Adipose tissue (tissue), 3 donors: ENCODE measurements around the gene NAPEPLD. TPM values are rescaled to one million over a fixed set of nuclear protein-coding genes. Genes with fewer than 3 reads are reported as not detected.
"Not testable (repeated sequence)": the region's sequence is repeated elsewhere in the genome, so short reads cannot be mapped to it uniquely, and the experiment has no call there.

Experiments
- H3K27ac ChIP-seq: one replicate; pipeline ENCODE4 v1.5.1; 2013; ENCODE audit warnings: low read depth, low read length
- WGBS, 3 donors: extraction: QIAGEN DNeasy Blood & Tissue Kit; methylation state at CpG; one replicate each; pipeline ENCODE4 v1.1.7; 2013; 5-methylcytosine and 5-hydroxymethylcytosine counted together
- polyA plus RNA-seq, 3 donors: library from polyadenylated mRNA; stranded (reverse); fragments of 200-250 nt; gene quantifications; one replicate each; pipeline ENCODE4 v1.2.3, GENCODE V29; 2013
- donor health status: healthy with polysubstance abuse.
- donor health status: Bipolar disorder and iron deficiency.
- donor health status: healthy.

NAPEPLD gene
- polyA plus RNA-seq, 3 donors, result 2.2 to 5.1 (median 2.6) TPM

GRCh38 chr7:103119791-103120291, 29.1 kb downstream of the NAPEPLD start:
- H3K27ac ChIP-seq, result no peak overlapping the region
- WGBS, 3 donors, result 96 to 97% (median 96%) methylated on average over 11 of the region's 11 CpGs

GRCh38 chr7:103117465-103117864, 31.4 kb downstream of the NAPEPLD start:
- WGBS, 3 donors, result 94 to 100% (median 97%) methylated on average over 2 of the region's 2 CpGs
- H3K27ac ChIP-seq, result no peak overlapping the region

GRCh38 chr7:103116991-103117390, 31.9 kb downstream of the NAPEPLD start:
- no peak overlapping the region for H3K27ac ChIP-seq

- H3K27ac ChIP-seq, result no peak overlapping the region
- WGBS, 3 donors, result 40 to 100% (median 97%) methylated on average over 1 of the region's 1 CpG
Observed at GRCh38 chr7:103116511-103116910, 32.4 kb downstream of the NAPEPLD start.

DNA sequence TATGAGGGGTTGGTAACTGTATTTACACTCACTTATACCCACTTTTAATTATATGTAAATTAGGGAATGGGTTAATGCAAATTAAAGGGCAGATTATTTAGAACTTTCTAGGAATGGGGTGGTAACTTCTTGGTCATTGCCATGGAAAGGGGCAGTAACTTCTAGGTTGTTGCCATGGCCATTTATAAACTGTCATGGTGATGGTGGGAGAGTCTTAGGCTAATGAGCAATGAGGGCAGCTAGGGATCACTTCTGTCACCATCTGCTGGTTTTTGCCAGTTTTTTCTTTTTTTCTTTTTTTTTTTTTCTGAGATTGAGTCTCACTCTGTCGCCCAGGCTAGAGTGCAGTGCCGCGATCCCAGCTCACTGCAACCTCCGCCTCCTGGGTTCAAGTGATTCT, 33.1 kb downstream of the NAPEPLD start:
- 94 to 97% (median 94%) methylated on average over 4 of the region's 4 CpGs for WGBS, 3 donors
- no peak overlapping the region for H3K27ac ChIP-seq

GRCh38 chr7:103114576-103115008, 34.3 kb downstream of the NAPEPLD start:
- no peak overlapping the region for H3K27ac ChIP-seq
- WGBS, 3 donors, result 92 to 100% (median 97%) methylated on average over 1 of the region's 1 CpG

DNA sequence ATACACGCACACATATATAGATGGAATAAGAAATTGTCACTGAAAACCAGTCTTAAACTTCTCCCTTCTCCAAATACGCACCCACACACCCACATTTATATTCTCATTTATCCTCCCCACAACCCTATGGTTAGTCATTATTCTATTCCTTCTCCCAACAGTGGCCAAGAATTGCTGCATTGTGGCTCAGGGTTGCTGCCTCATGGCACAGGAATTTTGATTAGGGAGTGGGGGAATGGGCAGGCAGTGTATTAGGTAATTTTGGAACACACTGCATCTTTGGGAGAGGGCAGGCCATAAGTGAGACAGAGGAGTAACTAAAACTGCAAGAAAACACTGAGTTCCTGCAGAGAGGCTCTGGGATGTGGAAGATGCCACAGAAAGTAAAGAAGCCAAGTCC, 35.7 kb downstream of the NAPEPLD start:
- no peak overlapping the region for H3K27ac ChIP-seq
- WGBS, 3 donors, result 92 to 94% (median 92%) methylated on average over 2 of the region's 2 CpGs

- 40 to 74% (median 70%) methylated on average over 6 of the region's 6 CpGs for whole genome bisulfite sequencing, 3 donors
- not testable (repeated sequence) for H3K27ac ChIP-seq
Observed at GRCh38 chr7:103106703-103107070, 42.2 kb downstream of the NAPEPLD start.

DNA sequence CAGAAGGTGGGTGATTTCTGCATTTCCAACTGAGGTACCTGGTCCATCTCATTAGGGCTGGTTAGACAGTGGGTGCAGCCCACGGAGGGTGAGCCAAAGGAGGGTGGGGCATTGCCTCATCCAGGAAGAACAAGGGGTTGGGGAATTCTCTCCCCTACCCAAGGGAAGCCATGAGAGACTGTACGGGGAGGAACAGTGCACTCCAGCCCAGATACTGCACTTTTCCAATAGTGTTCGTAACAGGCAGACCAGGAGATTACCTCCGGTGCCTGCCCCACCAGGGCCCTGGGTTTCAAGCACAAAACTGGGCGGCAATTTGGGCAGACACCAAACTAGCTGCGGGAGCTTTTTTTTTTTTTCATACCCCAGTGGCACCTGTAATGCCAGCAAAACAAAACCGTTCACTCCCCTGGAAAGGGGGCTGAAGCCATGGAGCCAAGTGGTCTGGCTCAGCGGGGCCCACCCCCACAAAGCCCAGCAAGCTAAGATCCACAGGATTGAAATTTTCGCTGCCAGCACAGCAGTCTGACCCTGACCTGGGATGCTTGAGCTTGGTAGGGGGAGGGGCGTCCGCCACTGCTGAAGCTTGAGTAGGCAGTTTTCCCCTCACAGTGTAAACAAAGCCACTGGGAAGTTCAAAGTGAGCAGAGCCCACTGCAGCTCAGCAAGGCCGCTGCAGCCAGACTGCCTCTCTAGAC, 42.7 kb downstream of the NAPEPLD start:
- H3K27ac ChIP-seq, result no peak overlapping the region
- WGBS, 3 donors, result 53 to 77% (median 72%) methylated on average over 12 of the region's 12 CpGs

- no peak overlapping the region for H3K27ac ChIP-seq
- WGBS, 3 donors, result 42 to 59% (median 45%) methylated on average over 2 of the region's 2 CpGs
Observed at GRCh38 chr7:103101543-103101942, 47.4 kb downstream of the NAPEPLD start.

DNA sequence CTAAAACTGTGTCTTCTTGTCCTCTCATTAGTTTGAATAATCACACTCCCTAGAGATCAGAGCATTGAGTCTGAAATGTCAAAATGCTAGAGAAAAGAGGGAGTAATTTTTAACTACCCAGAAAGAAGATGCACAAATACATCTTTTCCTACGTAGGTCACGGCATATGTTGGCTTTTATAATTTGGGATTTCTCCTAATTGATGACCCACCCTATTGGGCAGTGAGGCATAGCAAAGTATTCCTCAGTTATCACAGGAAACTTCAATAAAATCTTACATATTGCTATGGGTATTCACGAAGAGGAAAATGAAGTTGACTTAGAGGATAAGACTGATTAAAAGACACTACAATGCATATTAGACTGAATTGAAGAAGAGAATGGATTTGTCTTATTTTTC, 48.6 kb downstream of the NAPEPLD start:
- no peak overlapping the region for H3K27ac ChIP-seq
- 62 to 82% (median 65%) methylated on average over 3 of the region's 3 CpGs for WGBS, 3 donors

DNA sequence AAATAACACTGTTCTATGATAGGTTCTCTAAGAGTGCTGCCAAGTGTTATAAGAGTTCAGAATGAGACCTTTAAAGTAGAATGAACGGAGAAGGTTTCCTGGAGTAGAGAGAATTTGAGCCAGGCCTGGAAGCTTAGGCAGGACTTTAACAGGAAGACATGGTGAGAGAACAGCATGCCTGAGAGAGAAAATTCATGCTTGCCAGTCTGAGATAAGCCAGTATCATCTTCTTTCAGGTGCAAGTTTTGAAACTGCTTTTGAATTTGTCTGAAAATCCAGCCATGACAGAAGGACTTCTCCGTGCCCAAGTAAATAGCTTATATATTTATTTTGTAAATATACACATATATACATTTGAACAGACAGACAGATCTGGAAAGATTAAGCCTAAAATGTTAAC, 51.9 kb downstream of the NAPEPLD start:
- H3K27ac ChIP-seq, result no peak overlapping the region
- WGBS, 3 donors, result 92 to 97% (median 93%) methylated on average over 2 of the region's 2 CpGs

GRCh38 chr7:103095558-103095957, 53.3 kb downstream of the NAPEPLD start:
- not testable (repeated sequence) for H3K27ac ChIP-seq
- 95 to 100% (median 99%) methylated on average over 2 of the region's 2 CpGs for WGBS, 3 donors

DNA sequence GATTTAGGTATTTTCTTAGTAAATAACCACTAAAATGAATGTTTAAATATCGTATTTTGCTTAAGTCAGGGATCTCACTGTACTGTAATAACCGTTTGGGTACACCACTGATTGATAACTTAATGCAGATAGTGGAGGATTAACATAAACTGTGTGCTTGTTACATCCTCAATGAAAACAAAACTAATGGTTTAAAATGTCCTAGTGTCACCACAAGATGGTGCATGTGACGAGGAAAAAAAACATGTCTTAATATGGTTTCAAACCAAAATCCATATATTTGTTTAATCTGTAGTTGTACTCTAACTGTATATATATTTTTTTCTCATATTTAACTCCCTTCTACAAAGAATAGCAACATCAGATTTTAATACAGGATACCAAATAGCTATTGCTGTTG, 54.8 kb downstream of the NAPEPLD start:
- H3K27ac ChIP-seq, result no peak overlapping the region
- WGBS, 3 donors, result 48 to 55% (median 49%) methylated on average over 3 of the region's 3 CpGs

- 48 to 52% (median 48%) methylated on average over 1 of the region's 1 CpG for WGBS, 3 donors
- H3K27ac ChIP-seq, result no peak overlapping the region
Observed at GRCh38 chr7:103093429-103093828, 55.5 kb downstream of the NAPEPLD start.

DNA sequence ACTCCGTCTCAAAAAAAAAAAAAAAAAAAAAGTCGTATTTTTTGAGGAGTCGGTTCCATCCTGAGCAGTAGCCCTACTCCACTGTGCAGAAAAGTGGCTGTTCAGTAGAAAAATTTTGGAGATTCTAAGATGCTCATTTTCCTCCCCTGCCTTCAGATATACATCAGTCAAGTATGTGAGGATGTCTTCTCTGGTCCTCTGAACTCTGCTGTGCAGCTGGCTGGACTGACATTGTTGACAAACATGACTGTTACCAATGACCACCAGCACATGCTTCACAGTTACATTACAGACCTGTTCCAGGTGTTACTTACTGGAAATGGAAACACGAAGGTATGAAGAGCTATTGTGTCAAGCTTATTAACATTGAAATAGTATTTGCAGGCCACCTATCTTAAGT, 56.6 kb downstream of the NAPEPLD start:
- 63 to 81% (median 68%) methylated on average over 4 of the region's 4 CpGs for WGBS, 3 donors
- H3K27ac ChIP-seq, result not testable (repeated sequence)

DNA sequence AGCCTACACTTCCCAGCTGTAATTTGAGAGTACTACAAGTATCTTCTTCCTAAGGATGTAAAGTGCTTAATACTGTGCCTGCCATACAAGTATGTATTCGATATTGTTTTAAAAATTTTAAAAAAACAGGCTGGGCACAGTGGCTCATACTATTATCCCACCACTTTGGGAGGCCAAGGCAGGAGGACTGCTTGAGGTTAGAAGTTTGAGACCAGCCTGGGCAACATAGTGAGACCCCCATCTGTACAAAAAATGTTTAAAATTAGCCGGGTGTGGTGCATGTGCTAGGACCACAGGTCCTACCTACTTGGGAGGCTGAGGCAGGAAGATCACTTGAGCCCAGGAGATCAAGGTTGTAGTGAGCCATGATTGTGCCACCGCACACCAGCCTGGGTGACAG, 65.7 kb downstream of the NAPEPLD start:
- no peak overlapping the region for H3K27ac ChIP-seq
- 84 to 97% (median 95%) methylated on average over 3 of the region's 3 CpGs for WGBS, 3 donors

DNA sequence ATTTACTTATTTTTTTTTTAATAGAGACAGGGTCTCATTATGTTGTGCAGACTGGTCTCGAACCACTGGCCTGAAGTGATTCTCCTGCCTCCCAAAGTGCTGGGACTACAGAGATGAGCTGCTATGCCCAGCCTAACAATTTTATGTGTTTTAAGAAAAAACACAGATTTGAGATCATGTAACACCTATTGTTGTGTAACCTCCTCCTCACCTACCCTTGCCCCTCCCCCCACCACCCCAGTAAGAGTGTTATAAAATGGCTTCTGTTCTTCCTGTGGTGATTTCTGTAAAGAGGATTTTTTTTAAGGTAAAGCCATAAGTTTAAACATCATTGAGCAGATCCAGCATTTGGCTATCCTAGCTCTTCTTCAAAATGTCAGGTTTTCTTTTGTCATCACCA, 66.4 kb downstream of the NAPEPLD start:
- no peak overlapping the region for H3K27ac ChIP-seq
- WGBS, 3 donors, result 97 to 100% (median 100%) methylated on average over 1 of the region's 1 CpG

DNA sequence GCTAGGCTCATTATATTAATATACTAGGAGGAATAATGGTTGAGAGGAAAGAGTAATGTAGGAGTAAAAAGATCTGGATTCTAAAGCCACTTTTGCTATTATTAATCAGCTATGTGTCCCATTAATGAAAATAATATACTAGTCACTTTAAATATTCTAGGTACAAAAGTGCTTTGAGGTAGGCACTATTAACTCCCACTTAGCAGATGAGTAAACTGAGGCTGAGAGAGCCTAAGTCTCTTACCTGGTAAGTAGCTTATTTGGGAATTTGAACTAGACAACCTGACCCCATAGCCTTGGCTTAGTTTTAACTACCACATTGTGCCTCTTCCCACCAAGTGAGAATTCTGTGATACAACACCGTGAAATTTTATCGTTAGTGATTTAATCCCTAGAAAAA, 68.0 kb downstream of the NAPEPLD start:
- no peak overlapping the region for H3K27ac ChIP-seq
- WGBS, 3 donors, result 93 to 98% (median 97%) methylated on average over 2 of the region's 2 CpGs

GRCh38 chr7:103079836-103080235, 69.1 kb downstream of the NAPEPLD start:
- WGBS, 3 donors, result 80 to 89% (median 84%) methylated on average over 3 of the region's 3 CpGs
- H3K27ac ChIP-seq, result no peak overlapping the region
